ENCODE data around the gene PCSK7.

Gene PCSK7

DNA sequence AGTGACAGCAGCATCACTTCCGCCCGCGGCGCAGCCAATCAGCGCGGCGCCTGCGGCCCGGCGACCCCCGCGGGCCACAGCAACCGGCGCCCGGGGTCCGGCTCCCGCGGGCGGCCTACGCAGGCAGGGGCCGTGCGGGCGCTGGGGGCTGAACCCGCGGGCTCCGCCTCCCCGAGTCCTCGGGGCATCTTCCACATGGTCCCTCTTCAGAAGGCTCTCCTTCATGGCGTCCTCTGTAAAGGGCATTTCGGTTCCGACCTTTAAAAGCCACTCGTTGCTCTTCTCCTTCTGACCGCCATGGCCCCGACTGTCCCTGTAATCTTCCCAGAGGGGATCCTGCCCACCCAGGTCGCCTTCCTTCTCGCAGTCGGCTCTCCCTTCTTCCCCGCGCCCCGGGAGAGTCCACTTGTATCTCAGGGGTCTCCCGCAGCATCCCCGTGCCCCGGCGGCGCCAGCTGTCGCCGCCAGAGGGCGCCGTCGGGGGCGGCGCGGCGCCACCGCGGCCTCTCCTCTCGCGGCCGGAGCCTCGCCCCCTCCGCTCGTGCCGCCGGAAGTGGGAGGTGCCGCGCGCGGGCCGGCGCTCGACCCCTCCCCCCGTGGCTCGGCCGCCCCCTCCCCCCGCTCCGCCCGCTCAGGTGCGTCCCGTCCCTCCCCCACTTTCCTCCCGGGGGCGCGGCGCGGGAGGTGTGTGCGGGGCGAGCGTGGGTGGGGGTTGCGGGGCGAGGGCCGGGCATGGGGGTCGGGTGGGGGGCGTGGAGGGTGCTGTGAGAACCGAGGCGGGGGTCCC, 412 bp upstream of the PCSK7 start, which contains the start of gene RNF214:
Gene RNF214 (plus strand): TSS at position 580 of the 787 bp plus-strand sequence. CDS start 1,602 bp downstream, outside the sequence.
- peak in 3 of 4 experiments; percentile 57 to 68 (median 63) for DNase-seq (ENCODE audit: low read depth in 4 of 4, low spot score in 1 of 4)

DNA sequence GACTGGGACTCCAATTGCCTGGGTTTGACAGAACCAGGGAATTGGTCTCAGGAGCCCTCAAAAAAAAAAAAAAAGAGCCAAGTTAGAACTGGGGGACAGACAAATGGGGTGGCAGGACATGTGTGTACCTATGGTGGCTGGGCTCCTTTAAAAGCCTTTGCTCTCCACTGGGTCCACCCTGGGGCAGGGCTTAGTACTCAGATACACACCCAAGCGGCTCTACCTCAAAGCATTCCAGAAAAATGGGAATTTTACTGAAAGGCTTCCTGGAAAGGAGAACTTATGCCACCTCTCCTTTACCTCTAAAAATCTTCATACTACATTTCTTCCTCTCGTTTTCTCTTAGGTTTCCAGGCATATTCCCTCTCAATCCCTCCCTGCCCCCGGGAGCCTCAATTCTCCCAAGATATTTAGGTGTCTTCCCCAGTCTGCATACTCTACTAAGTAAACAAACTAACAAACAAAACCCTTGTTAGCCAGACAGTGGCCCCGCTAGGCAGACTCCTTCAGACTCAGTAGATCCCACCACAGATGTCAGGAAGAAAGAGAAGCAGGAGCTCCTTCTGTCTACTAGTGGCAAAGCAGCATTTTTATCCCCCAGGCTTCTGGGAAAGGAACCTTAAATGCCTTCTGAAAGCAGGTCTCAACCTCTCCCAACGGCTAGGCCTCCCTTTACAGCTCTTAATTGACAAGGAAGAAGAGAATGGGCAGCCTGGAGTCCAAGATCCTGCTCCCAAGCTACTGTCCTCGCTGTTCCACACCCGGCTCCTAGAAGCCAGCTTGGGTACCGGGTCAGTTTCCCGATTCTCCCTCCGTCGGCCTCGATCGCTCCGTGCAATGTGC, 653 bp downstream of the PCSK7 start:
- no peak for DNase-seq (ENCODE audit: low read depth in 4 of 4, low spot score in 1 of 4)

DNA sequence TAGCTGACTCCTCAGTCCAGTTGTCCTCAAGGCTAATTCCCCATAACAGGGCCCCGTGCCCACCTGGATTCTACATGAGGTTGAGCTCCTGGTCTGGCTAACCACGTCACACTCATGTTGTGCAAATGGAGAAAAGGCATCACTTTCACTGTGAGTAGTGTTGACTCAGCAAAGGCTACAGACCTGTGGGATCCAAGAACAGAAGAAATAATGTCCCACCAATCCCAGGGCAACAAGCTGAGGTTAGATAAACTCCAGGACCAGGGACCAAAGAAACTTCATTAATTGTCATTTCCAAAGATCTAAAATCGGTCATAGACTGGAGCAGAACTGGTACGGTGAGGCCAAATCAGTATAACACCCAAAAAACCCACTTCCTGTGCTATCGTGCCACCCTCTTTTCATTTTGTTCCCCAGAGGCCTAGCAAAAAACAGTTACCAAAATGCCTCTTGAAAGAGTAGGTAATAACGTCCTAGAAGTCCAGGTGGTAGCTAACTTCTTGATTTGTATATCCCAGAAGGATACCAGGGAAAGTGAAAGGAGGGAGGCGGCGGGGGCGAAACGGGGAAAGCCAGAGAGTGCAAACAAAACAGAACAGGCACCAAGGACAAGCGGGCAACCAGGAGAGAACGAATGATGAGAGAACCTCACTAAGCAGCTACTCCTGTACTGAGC, 1.4 kb downstream of the PCSK7 start:
- peak in 2 of 4 experiments; percentile 27 to 45 for DNase-seq (ENCODE audit: low read depth in 4 of 4, low spot score in 1 of 4)

DNA sequence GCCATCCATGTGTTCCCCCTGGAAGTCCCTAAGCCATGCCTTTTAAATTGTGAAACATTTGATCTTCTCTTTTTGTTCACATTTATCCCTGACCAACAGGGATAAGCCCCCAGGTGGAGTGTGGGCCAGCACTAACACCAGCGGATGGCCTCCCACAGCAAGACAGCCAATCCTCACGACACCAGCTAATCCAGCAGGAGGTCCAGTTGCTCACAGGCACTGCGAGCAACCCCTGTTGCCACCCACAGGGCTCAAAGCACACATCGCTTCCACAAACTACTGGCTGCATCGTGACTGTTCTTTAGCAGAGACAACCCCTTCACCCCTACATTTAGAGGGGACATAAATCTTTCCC, 2.0 kb downstream of the PCSK7 start:
- peak in 1 of 4 experiments; percentile 16 for DNase-seq (ENCODE audit: low read depth in 4 of 4, low spot score in 1 of 4)

DNA sequence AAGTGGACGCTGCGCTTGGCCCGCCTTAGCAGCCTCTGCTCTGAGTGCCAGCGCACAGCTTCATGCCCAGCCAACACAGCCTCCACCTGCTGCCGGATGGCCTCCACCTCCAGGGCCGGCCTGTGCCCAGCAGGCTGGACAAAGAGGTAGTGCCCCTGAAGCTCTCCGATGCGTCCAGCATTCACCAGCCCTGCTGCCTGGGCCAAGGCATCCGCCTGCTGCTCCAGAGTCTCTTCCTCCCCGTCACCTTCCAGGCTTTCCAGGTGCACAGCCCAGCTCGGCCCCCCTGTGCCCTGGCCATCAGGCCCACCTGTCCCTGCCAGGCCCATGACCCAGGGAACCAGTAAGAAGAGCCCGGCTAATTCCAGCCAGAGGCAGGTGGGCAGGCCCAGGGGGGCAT, 2.5 kb downstream of the PCSK7 start:
- no peak for DNase-seq (ENCODE audit: low read depth in 4 of 4, low spot score in 1 of 4)

DNA sequence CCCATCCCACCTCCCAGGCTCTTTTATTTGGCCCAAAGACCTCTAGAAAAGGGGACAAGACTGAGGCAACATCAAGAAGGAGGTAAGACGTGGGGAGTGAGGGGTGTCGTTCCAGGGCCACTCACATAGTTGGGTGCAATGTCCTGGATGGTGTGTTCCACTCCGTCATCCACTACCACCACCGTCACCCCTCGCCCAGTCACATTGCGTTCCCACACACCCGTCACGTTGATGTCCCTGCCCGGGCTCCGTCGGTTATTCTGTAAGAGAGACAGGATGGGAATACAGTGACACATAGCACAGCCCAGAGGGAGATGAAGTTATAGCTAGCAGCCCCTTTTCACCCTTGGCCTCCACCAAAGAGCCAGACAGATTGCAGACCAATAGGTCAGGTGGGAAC, 3.8 kb downstream of the PCSK7 start:
- no peak for DNase-seq (ENCODE audit: low read depth in 4 of 4, low spot score in 1 of 4)

DNA sequence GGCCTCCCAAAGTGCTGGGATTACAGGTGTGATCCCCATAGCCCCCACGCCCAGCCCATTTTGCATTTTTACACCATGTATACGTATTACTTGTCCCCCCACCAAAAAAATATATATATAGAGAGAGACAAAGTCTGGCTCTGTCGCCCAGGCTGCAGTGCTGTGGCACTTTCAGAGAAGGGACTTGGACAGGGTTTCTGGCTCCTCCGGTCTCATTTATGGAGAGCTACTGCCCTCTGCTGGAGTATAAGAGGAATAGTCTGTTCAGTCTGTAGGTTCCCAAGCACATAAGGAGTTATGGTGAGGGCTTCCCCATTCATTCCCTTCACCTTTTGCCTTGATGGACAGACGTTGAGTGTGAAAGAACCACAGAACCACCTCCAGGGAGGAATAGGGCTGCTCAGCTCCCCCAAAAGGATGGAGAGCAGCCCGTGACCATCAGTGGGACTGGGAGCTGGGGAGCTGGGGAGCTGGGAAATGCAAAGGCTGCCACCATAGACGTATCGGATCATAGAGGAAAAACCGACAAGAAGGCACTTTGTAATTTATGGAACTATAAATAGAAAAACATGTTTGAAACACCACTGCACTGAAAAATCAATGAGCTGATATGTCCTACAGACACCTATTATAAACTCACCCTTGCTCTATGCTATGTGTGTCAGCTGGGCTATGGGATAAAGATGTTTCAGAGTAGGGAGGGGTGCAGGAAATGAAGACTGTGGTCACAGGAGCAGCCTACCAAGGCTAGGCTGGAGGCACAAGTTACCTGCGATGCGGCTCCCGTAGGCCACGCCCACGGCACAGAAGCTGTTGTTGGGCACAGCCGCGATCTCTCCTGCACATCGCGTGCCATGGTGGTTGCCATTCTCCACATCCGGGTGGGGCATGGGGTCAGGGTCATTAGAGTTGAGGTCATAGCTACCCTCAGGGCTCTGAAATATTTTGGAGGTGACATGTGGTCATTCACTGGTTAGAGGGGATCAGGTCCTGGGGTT, 5.2 kb downstream of the PCSK7 start:
- DNase-seq (ENCODE audit: low read depth in 4 of 4, low spot score in 1 of 4): peak in 1 of 4 experiments; percentile 23

DNA sequence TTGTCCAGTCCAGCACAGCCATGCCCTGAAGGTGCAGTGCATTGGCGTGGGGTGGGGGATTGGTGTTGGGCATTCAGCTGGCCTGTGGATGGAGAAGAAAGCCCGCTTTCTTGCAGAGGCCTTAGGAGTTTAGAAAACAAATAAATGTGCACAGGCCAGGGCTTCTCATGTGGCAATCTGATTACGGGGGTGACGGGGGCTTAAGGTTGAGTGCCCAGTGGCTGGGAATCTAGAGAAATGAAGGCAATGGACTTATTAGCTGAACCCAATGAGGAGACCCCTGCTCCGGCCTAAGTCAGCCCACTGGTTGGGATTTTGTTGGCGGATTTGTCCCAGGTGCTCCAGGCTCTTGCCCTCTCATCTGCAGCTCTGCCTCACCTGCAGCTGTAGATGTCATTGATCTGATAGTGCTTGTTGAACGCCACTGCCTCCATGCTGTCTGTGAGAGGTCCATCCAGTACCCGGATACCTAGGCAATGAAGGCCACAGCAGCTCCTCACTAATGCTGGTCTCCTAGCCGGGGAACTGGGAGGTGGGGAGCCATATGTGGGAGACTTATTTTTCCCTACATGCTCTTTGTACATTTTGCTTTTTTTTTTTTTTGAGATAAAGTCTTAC, 6.2 kb downstream of the PCSK7 start:
- DNase-seq (ENCODE audit: low read depth in 4 of 4, low spot score in 1 of 4): no peak

DNA sequence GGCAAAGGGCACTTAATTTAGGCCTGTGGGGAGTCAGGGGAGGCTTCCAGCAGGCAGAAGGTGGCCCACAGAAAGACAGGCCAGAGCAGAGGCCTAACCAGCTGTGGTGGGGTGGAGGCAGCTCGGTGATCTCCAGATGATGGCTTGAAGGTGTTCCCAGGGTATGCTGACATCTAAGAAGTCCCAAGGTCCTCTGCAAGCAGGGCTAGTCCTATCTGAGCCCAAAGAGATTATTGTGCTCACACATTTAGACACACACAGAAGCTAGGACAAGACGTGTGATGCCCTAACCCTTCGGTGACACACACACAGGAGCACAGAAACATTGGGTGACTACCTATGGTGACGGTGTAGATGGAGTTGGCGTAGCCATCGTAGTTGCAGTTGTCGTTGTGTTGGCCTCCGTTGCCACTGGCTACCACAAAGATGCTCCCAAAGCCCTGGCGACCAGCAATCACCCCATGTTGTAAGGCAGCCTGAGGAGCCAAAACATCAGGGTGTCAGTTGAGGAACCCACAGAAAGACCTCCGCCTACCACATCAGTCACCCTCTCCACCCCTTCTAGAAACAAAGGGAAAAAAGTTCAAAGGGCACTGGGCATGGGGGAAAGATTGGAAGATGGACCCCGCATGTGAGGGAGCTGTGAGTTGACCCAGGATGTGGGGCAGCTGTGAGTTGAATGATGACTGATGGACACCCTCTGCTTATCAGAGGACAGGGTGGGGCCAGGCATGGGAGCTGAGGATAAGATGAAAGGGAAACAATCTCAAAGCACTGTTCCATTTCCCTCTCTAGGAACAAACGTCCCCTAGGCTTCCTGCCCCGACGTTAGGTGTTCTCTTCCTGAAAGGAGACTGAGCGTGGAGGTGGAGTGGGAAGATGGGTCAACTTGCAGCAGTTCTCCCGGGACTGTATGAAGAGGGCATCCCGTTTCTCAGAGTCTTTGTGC, 7.9 kb downstream of the PCSK7 start:
- DNase-seq (ENCODE audit: low read depth in 4 of 4, low spot score in 1 of 4): no peak

DNA sequence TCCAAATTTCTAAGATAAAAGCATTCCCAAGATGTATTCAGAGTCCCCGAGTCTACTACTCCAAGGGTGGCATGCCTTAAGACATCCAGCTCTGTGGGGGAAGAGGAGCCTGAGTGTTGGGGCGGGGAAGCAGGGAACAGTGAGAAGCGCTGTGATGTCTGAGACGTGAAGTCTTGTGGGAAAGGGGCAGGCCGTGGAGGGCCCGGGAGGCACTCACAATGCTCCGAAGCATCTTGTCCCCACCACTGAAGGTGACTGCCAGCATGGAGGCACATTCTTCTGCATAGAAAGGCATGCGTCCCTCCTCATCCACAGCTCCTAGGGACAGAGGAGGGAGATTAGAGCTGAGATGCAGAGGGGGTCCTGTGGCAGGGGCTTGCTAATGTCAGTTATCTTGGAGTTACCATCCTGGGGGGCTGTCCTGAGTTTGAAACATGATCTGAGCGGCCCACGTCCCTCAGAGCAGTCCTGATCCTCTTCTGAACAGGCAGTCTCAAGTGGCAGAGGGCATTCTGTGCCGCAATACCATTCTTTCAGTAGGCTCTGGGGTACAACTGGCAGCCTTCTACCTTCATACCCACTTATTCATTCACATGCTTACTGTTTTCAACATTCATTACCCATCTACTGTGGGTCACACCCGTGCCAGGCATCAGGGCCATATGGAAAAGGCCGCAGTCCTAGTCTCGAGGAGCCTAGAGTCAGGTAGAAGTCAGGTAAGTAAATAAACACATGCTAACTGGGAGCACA, 8.7 kb downstream of the PCSK7 start:
- no peak for DNase-seq (ENCODE audit: low read depth in 4 of 4, low spot score in 1 of 4)

DNA sequence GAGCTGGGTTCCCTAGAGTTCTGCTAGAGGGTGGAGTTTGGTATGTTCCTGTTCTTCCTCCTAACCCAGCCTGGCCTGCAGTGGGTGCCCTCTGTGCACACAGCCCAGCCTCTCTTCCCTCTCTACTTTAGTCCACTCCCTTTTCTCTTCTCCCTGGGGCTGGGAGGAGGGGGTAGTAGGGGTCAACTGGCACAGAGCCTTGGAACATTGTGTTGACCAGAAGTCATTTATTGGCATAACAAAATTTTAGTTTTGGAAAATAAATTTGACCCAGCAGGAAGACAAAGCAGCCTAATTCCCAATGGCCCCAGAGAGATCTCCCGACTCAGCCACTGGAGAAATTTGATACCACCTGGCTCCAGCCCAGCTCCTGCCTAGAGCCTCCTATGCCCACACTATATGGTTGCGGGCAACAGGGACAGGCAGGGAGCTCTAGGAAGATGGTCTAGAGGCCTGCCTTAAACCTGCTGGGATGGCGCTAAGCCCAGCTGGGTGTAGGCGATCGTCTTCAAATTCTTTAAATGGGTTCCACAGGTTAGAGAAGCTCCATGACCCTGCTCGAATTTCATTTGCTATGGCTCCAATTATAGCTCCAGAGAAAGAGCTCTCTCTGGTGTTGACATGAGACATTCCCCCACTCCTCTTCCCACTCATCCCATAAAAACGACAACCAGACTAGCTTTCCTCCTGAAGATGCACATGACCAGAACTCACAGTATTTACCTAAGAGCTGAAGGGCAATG, 9.9 kb downstream of the PCSK7 start:
- no peak for DNase-seq (ENCODE audit: low read depth in 4 of 4, low spot score in 1 of 4)

DNA sequence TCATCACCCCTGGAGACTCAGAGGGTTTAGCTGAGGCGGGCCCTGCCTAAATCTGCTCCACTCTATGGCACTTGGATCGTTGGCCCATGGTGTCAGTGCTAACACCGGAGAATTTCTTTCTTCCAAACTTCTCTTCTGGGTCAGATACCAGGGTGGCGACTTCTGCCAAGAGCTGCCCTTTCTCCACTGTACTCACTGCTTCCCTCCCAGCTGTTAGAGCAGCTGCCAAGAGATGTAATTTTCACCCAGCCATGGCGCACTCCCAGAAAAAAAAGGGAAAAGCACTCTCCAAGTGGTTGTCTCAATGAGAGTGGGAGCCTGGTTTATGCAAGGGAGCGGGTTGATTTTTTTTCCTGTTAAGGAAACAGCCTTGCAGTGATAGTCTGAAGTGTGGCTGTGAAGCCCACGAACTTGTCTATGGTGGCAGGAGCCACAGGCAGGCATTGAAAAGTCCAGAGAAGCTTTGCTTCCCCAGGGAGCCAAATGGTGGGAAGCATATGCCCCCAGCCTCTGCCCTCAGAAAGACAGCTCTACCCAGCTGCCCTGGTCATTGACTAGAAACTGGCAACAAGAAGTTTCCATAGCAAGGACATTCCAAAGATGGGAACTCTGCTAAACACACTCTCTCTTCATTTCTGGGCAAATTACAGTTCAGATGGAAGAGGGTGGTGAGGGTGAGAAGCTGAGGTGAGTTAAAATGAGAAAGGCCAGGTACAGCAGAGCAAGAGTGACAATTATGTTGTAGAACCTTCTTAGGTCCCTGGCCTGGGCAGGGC, 10.7 kb downstream of the PCSK7 start:
- DNase-seq (ENCODE audit: low read depth in 4 of 4, low spot score in 1 of 4): no peak

DNA sequence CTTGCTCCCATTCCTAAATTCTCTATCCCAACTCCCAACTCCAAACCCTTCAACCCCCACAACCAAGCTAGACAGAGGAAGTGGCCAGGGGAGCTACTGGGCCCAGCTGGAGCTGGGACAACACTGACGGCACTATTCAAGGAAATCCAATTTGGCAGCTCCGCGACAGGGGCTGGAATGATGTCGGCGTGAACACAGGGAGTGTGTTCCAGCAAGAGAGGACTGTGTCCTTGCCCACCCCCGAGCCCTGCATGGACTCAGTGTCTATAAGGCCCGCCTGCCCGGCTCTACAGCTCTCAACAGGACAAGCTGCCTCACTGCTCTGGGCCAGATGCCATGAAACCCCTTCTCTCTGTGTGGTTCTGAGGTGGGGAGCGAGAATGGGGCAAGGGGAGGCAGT, 11.3 kb downstream of the PCSK7 start:
- no peak for DNase-seq (ENCODE audit: low read depth in 4 of 4, low spot score in 1 of 4)

DNA sequence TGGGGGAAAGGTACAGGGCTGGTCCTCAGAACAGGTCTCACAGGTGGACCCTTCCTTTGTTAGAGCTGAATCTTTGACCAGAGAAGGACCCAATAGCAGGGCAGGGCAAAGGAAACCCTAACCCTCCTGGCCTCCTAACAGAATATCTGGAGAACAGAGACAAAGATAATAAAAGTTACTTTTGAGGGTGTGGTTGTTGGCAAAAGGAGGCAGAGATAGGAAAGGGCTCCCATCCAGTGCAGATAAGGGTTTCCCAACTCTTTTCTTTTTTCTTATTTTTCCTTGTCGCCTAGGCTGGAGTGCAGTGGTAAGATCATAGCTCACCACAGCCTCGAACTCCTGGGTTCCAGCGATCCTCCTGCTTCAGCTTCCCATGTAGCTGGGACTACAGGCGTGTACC, 11.9 kb downstream of the PCSK7 start:
- DNase-seq (ENCODE audit: low read depth in 4 of 4, low spot score in 1 of 4): no peak

DNA sequence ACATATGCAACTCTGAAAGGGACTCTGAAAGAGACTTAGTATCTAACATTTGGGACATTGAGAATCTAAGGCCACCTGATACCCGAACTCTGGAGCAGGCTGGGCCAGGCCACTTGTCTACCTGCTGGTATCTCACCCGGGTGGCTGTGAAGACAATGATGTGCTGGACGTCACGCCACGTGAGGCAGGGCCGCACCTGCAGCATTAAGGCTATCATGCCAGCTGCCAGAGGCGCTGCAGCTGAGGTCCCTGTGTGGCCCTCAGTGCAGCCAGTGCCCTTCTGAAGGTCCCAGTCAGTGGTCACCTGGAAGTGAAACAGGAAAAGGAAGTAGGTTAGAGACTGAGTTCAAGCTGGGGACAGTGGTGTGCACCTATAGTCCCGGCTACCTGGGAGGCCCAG, 12.4 kb downstream of the PCSK7 start:
- DNase-seq (ENCODE audit: low read depth in 4 of 4, low spot score in 1 of 4): no peak

DNA sequence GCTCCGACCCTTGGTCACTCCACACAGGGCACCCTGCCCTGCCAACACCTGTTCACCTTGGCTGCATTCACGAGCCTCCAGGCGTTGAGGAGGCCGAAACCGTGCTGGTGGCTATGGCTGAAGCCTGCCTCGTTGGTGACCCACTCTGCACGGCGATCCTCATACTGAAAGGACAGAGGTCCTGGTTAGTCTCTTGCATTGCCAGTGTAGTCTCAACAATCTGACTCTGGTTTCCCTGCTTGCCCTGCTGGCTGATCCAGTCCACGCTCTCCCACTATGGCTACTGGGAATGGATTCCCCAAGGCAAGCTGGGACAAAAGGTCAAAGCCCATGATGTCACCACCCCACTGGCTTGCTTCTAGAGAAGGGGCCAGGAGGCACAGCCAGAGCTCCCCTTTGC, 12.9 kb downstream of the PCSK7 start:
- DNase-seq (ENCODE audit: low read depth in 4 of 4, low spot score in 1 of 4): no peak

All from stimulated activated CD4-positive, alpha-beta T cell treated with anti-CD3 and anti-CD28 coated beads, Interleukin-1b, Interleukin-23, amount 100 ng/mL, for 24 hours (primary cell).